Keratinocyte (primary cell): ENCODE data around the gene IGFBP4. TPM values are rescaled to one million over a fixed set of nuclear protein-coding genes. Genes with fewer than 3 reads are reported as not detected.

Experiments
- DNase-seq: peaks from one replicate; pipeline ENCODE4 v3.0.0-alpha.2; 2011; ENCODE audit warnings: low read depth, missing footprints, low spot score
- FAIRE-seq: peaks from 2 replicates; lab custom pipeline; 2011; peaks lifted over from hg19 to GRCh38; lab: Jason Lieb, UNC
- H2AFZ ChIP-seq: 2 replicates; pipeline ENCODE4 v1.6.0; 2012; ENCODE audit warnings: low read length, control low read depth, inconsistent platforms; ENCODE audit not compliant: control insufficient read depth
- H3K27ac ChIP-seq: 2 replicates; pipeline ENCODE4 v1.5.1; 2011; ENCODE audit warnings: low read length; ENCODE audit not compliant: control insufficient read depth, insufficient read depth
- H3K27me3 ChIP-seq: 3 replicates; pipeline ENCODE4 v1.6.0; 2011; ENCODE audit warnings: low read length; ENCODE audit not compliant: control insufficient read depth, insufficient read depth; ENCODE audit errors: extremely low read depth
- H3K36me3 ChIP-seq, 2 experiments: 2 replicates in 1 of 2; 3 replicates in 1 of 2; pipeline ENCODE4 v1.5.1; 2011; ENCODE audit warnings: low read length in 2 of 2, mild to moderate bottlenecking in 1 of 2; ENCODE audit not compliant: control insufficient read depth in 2 of 2, insufficient read depth in 2 of 2; ENCODE audit errors: extremely low read depth in 1 of 2
- H3K4me1 ChIP-seq: 3 replicates; pipeline ENCODE4 v1.5.1; 2011; ENCODE audit warnings: low read length; ENCODE audit not compliant: control insufficient read depth, insufficient read depth; ENCODE audit errors: extremely low read depth
- H3K4me2 ChIP-seq: 3 replicates; pipeline ENCODE4 v1.6.0; 2011; ENCODE audit warnings: low read depth, low read length; ENCODE audit not compliant: control insufficient read depth, insufficient read depth; ENCODE audit errors: extremely low read depth
- H3K4me3 ChIP-seq, 3 experiments: fragments of 200-600 bp in 1 of 3; sonication (generic) in 1 of 3; 2 replicates in 2 of 3; 3 replicates in 1 of 3; pipeline ENCODE4 v1.5.1; 2011 to 2016; ENCODE audit warnings: low read length in 3 of 3, mild to moderate bottlenecking in 3 of 3, control low read depth in 2 of 3, inconsistent platforms in 1 of 3, low read depth in 1 of 3, mixed read lengths in 1 of 3, mixed run types in 1 of 3, moderate library complexity in 1 of 3; ENCODE audit not compliant: control insufficient read depth in 2 of 3, insufficient read depth in 2 of 3; ENCODE audit errors: extremely low read depth in 1 of 3
- H3K79me2 ChIP-seq: 2 replicates; pipeline ENCODE4 v1.6.0; 2012; ENCODE audit warnings: low read length; ENCODE audit not compliant: control insufficient read depth, insufficient read depth
- H3K9ac ChIP-seq: 3 replicates; pipeline ENCODE4 v1.6.0; 2011; ENCODE audit warnings: low read length; ENCODE audit not compliant: control insufficient read depth, insufficient read depth; ENCODE audit errors: extremely low read depth
- H3K9me1 ChIP-seq: 3 replicates; pipeline ENCODE4 v1.6.0; 2011; ENCODE audit warnings: low read length; ENCODE audit not compliant: control insufficient read depth, insufficient read depth; ENCODE audit errors: extremely low read depth
- H3K9me3 ChIP-seq: 2 replicates; pipeline ENCODE4 v1.5.1; 2012; ENCODE audit warnings: low read depth, low read length; ENCODE audit not compliant: control insufficient read depth
- H4K20me1 ChIP-seq: 3 replicates; pipeline ENCODE4 v1.6.0; 2011; ENCODE audit warnings: low read length; ENCODE audit not compliant: control insufficient read depth, insufficient read depth; ENCODE audit errors: extremely low read depth
- EZH2 ChIP-seq: IDR thresholded peaks from one replicate; pipeline ENCODE4 v1.6.1; 2012; ENCODE audit warnings: inconsistent platforms, mild to moderate bottlenecking, low read length, moderate library complexity
- dilution Hi-C: fragments of 300-500 bp; cut with MboI; formaldehyde crosslinking; loops from one replicate; pipeline ENCODE4 v1.7.0; 2020; ENCODE audit warnings: low sequenced_read_pairs; ENCODE audit not compliant: extremely low pct_ligation_motif_present
- polyA plus RNA-seq, 5 experiments: library from polyadenylated mRNA; depleted of rRNA in 3 of 5; stranded (reverse) in 3 of 5; stranded (forward) in 1 of 5; unstranded in 1 of 5; fragments of >200 nt; gene quantifications; 1 replicate in 1 of 5; 2 replicates in 3 of 5; 3 replicates in 1 of 5; pipeline versions ENCODE4 v1.2.1 to v1.2.3, GENCODE V29; 2011 to 2012; ENCODE audit warnings: missing spikeins in 2 of 5, low read depth in 1 of 5, low replicate concordance in 1 of 5
- TF ChIP-seq, protein P1 (sequence below), 3 experiments: IDR thresholded peaks in 1 of 3; conservative IDR thresholded peaks in 1 of 3; optimal IDR thresholded peaks in 1 of 3; 2 replicates in 2 of 3; 3 replicates in 1 of 3; pipeline versions ENCODE3 to v1.5.1; 2011; ENCODE audit warnings: low read length in 3 of 3, mild to moderate bottlenecking in 3 of 3, moderate library complexity in 2 of 3, control low read depth in 1 of 3, inconsistent platforms in 1 of 3; ENCODE audit not compliant: insufficient read depth in 2 of 3; ENCODE audit errors: extremely low read depth in 1 of 3

IGFBP4 gene
- polyA plus RNA-seq, 1 donor (not counting 4 experiments of a cell fraction or from before 2014, with no cell fraction given) = 6.0 TPM

DNA sequence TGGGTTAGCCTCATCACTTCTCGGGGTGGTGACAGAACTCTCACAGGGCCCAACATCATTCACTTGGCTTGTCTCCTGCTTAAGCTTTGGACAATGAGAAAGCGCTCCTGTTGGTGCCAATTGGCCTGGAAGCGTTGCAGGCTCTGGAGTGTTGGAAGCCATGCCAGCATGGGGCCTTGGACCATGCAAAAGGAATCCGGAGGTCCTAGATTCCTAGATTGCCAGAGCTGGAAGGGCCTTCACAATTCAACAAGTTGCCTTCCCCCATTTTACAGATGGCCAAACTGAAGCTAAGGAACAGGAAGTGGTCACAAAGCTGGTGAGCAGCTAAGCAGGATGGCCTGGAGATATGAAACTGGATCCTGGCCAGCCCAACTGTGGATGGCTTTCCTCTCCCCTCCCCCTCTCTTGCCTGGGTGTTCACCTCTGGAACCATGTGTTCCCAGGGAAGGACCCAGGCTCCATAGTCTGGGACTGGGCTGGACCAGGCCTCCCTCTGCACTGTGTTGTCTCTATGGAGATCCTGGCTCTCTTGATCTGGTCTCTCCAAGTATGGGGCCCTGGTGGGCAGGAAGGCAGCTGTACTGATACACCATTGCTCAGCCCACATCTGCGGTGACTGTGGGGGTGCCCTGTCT is 6.0 kb upstream of the IGFBP4 start:
- H3K79me2 ChIP-seq = no peaks in the 10 kb centered on the region
- H3K9me3 ChIP-seq = no peaks in the 10 kb centered on the region
- H3K4me3 ChIP-seq = no peak overlapping the region
- H4K20me1 ChIP-seq = no peaks in the 10 kb centered on the region
- H2AFZ ChIP-seq = no peak overlapping the region
- DNase-seq = no peak
- TF ChIP-seq, protein P1, sequence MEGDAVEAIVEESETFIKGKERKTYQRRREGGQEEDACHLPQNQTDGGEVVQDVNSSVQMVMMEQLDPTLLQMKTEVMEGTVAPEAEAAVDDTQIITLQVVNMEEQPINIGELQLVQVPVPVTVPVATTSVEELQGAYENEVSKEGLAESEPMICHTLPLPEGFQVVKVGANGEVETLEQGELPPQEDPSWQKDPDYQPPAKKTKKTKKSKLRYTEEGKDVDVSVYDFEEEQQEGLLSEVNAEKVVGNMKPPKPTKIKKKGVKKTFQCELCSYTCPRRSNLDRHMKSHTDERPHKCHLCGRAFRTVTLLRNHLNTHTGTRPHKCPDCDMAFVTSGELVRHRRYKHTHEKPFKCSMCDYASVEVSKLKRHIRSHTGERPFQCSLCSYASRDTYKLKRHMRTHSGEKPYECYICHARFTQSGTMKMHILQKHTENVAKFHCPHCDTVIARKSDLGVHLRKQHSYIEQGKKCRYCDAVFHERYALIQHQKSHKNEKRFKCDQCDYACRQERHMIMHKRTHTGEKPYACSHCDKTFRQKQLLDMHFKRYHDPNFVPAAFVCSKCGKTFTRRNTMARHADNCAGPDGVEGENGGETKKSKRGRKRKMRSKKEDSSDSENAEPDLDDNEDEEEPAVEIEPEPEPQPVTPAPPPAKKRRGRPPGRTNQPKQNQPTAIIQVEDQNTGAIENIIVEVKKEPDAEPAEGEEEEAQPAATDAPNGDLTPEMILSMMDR (optimal IDR thresholded peaks at IDR 0.05 in 1 of 3, IDR thresholded peaks at IDR 0.05 in 1 of 3, conservative IDR thresholded peaks at IDR 0.05 in 1 of 3; ENCODE audit: extremely low read depth in 1 of 3, insufficient read depth in 2 of 3, low read length in 3 of 3) = no peak
- TF ChIP-seq EZH2 = no peak
- H3K27me3 ChIP-seq = peaks cover 8% of the 10 kb centered on the region
- dilution Hi-C loops = no loop called here
- no peak for FAIRE-seq
- no peak overlapping the region for H3K27ac ChIP-seq
- no peak overlapping the region for H3K9ac ChIP-seq
- H3K9me1 ChIP-seq = no peaks in the 10 kb centered on the region
- peaks cover 6% of the 10 kb centered on the region for H3K4me1 ChIP-seq
- H3K36me3 ChIP-seq = no peaks in the 10 kb centered on the region
- H3K4me2 ChIP-seq = no peak overlapping the region

DNA sequence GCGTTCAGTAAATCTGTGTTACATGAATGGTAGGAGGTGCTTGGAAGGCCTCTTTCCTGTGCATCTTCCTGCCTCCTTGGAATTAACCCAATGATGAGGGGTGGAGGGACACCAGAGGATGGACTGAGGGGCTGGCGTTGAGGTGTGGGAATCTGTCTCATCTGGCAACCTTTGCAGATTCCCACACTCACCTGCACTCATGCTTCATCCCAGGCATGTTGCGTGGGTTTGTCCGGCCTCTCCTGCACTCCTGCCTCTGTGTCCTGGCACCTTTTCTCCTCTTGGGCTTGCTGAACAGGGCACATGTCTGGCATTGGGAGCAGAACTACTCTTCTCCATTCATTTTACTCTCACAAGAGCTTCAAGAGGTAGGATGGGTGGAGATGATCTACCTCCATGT is 3.1 kb upstream of the IGFBP4 start:
- peaks cover 17% of the 10 kb centered on the region for H3K27me3 ChIP-seq
- H4K20me1 ChIP-seq = no peaks in the 10 kb centered on the region
- no peak overlapping the region for H3K4me2 ChIP-seq
- TF ChIP-seq, protein P1 (optimal IDR thresholded peaks at IDR 0.05 in 1 of 3, IDR thresholded peaks at IDR 0.05 in 1 of 3, conservative IDR thresholded peaks at IDR 0.05 in 1 of 3; ENCODE audit: extremely low read depth in 1 of 3, insufficient read depth in 2 of 3, low read length in 3 of 3) = no peak
- TF ChIP-seq EZH2 = no peak
- DNase-seq (no peak), FAIRE-seq (no peak)
- H3K9me3 ChIP-seq = no peaks in the 10 kb centered on the region
- H3K4me1 ChIP-seq = peaks cover 11% of the 10 kb centered on the region
- H2AFZ ChIP-seq = no peak overlapping the region
- no peaks in the 10 kb centered on the region for H3K9me1 ChIP-seq
- H3K9ac ChIP-seq = no peak overlapping the region
- no peaks in the 10 kb centered on the region for H3K79me2 ChIP-seq
- no peaks in the 10 kb centered on the region for H3K36me3 ChIP-seq
- H3K4me3 ChIP-seq = no peak overlapping the region
- dilution Hi-C loops = no loop called here
- no peak overlapping the region for H3K27ac ChIP-seq
